PC-3 (cell line): ENCODE results near the gene NUDT1. TPM values are rescaled to one million over a fixed set of nuclear protein-coding genes. Genes with fewer than 3 reads are reported as not detected.

ENCODE experiments used
- ATAC-seq: fragments of 200-7000 bp; cut with Tn5 transposase; 2 replicates; pipeline ENCODE4 v1.9.1; 2020; ENCODE audit warnings: mild to moderate bottlenecking, moderate library complexity
- BruUV-seq: library from RNA; stranded (reverse); fragments of 400-500 nt; replicated peaks from 2 replicates; lab custom pipeline; 2021; lab: Mats Ljungman, UMichigan
- CTCF ChIA-PET: fragments of 300-600 bp; sonication (Branson Sonifier 250); formaldehyde crosslinking; loops from one replicate; lab custom pipeline; 2022; ENCODE audit warnings: antibody characterized with exemption; lab: Charles Lee
- POLR2A ChIA-PET: fragments of 300-600 bp; sonication (Branson Sonifier 250); formaldehyde crosslinking; loops from one replicate; lab custom pipeline; 2022; ENCODE audit warnings: antibody characterized with exemption; ENCODE audit not compliant: unreplicated experiment; lab: Charles Lee
- DNase-seq: peaks from one replicate; pipeline ENCODE4 v3.0.0-alpha.2; 2015
- H2AFZ ChIP-seq: fragments of 300-600 bp; sonication (generic); 2 replicates; pipeline ENCODE4 v1.6.0; 2016; ENCODE audit warnings: antibody characterized with exemption, low read length
- H3F3A ChIP-seq: fragments of 300-600 bp; sonication (generic); one replicate; pipeline ENCODE4 v1.6.0; 2017; ENCODE audit warnings: antibody characterized with exemption, low read length, control low read depth, mild to moderate bottlenecking; ENCODE audit not compliant: unreplicated experiment
- H3K27ac ChIP-seq: fragments of 300-600 bp; sonication (generic); 2 replicates; pipeline ENCODE4 v1.5.1; 2016; ENCODE audit warnings: mild to moderate bottlenecking, low read length
- H3K27me3 ChIP-seq: fragments of 300-600 bp; sonication (generic); 2 replicates; pipeline ENCODE4 v1.6.1; 2016; ENCODE audit warnings: low read length, mixed read lengths
- H3K36me3 ChIP-seq: fragments of 300-600 bp; sonication (generic); 2 replicates; pipeline ENCODE4 v1.6.1; 2016; ENCODE audit warnings: low read depth, mixed run types, low read length, mixed read lengths
- H3K4me1 ChIP-seq: fragments of 300-600 bp; sonication (generic); 2 replicates; pipeline ENCODE4 v1.5.1; 2016; ENCODE audit warnings: low read length; ENCODE audit not compliant: insufficient read depth
- H3K4me2 ChIP-seq: fragments of 300-600 bp; sonication (generic); 2 replicates; pipeline ENCODE4 v1.6.0; 2016; ENCODE audit warnings: low read length
- H3K4me3 ChIP-seq: fragments of 300-600 bp; sonication (generic); 2 replicates; pipeline ENCODE4 v1.5.1; 2016; ENCODE audit warnings: mild to moderate bottlenecking, low read length, mixed read lengths
- H3K79me2 ChIP-seq: fragments of 300-600 bp; sonication (generic); 2 replicates; pipeline ENCODE4 v1.6.1; 2017; ENCODE audit warnings: low read length, mixed read lengths
- H3K9ac ChIP-seq: fragments of 300-600 bp; sonication (generic); 2 replicates; pipeline ENCODE4 v1.6.0; 2016; ENCODE audit warnings: mild to moderate bottlenecking, low read length
- H3K9me2 ChIP-seq: fragments of 300-600 bp; sonication (generic); replicated peaks from 2 replicates; pipeline ENCODE4 v1.6.1; 2016; ENCODE audit warnings: mixed run types, low read length, mixed read lengths
- H3K9me3 ChIP-seq: fragments of 300-600 bp; sonication (generic); 2 replicates; pipeline ENCODE4 v1.6.1; 2016; ENCODE audit warnings: low read length, mixed read lengths
- H4K20me1 ChIP-seq: fragments of 300-600 bp; sonication (generic); 2 replicates; pipeline ENCODE4 v1.6.1; 2016; ENCODE audit warnings: low read length, mixed read lengths
- EZH2 ChIP-seq: fragments of 300-600 bp; sonication (generic); IDR thresholded peaks from one replicate; pipeline ENCODE4 v1.6.1; 2017; ENCODE audit warnings: antibody characterized with exemption, mild to moderate bottlenecking, low read length; ENCODE audit not compliant: unreplicated experiment
- EZH2phosphoT487 ChIP-seq: fragments of 300-600 bp; sonication (generic); IDR thresholded peaks from 2 replicates; pipeline ENCODE4 v1.6.1; 2018; ENCODE audit warnings: mild to moderate bottlenecking, antibody characterized with exemption, low read length, borderline replicate concordance
- intact Hi-C: fragments of 100-400 bp; cut with micrococcal nuclease; formaldehyde crosslinking; loops from 2 replicates; pipeline ENCODE4 v1.9.0; 2023
- total RNA-seq: library from RNA; depleted of rRNA; stranded (reverse); fragments of >200 nt; gene quantifications from 2 replicates; pipeline ENCODE4 v1.2.3, GENCODE V29; 2014
- TF ChIP-seq, protein P1 (sequence below): fragments of 300-600 bp; sonication (generic); conservative IDR thresholded peaks from 2 replicates; pipeline ENCODE4 v1.5.1; 2017; ENCODE audit warnings: antibody characterized with exemption, low read depth, mild to moderate bottlenecking, low read length

The NUDT1 gene
- total RNA-seq, 1 experiment from 2014 or later = 59.3 TPM

DNA sequence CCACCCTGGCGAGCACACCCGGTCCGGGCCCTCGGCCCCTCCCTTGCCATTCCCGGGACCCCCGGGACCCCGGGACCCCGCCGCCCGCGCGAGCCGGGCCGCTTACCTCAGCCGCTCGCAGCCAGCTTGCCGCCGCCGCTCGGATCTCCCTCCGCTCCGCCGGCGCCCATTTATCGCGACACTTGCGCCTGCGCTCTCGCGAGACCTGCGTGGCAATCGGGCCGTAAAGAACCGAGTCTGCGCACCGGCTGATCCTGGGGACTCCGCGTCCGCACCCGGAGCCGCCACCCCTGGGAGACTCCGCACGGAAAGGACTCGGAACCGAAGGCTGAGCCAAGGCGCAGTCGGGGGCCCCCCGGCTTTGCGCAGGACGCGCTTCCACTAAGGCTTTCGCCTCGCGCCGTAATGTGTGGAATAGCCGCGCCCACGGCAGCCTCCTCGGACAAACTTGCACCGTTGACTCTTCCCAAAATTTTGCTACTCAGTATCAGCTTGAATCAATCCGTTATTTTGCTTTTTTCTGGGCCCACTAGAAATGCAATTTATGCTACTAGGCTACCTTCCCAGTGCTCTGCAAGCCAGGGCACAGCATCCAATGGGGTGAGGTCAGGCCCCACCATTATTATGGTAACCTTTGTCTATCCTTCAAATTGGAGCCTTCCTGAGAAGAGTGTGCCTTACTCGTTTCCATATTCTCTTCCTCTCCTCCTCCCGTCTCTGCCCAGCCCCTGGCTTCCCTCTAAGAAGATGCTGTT is 9.1 kb upstream of the NUDT1 start, which contains the start of gene MAD1L1:
TSS of gene MAD1L1 (minus strand) at position 180 of the 755 bp plus-strand sequence. CDS start 2,812 bp downstream, outside the sequence.
- H3K36me3 ChIP-seq = peaks cover 22% of the 10 kb centered on the region
- intact Hi-C loops = no loop called here
- TSS peak; percentile 35 for BruUV-seq

DNA sequence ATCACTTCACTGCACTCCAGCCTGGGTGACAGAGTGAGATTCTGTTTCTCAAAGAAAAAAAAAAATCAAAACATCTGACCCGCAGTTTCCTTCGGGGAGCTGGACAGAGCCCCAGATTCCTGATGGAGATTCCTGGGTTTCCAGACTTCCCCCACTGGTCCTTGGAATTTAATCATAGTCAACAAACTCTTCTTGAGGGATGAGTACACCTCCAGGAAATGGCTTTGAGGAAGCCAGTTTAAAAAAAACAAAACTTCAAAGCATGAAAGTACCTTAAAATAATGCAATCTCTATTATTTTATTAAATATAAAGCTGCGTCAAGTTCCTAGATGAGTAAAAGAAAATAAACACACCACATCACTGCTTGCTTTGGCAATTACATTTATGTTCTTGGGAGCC is 8.1 kb upstream of the NUDT1 start:
- H3K27ac ChIP-seq = no peak overlapping the region
- no peak overlapping the region for H3K4me3 ChIP-seq
- peaks cover 38% of the 10 kb centered on the region for H3K79me2 ChIP-seq
- intact Hi-C loops = no loop called here
- no peak overlapping the region for H3K9ac ChIP-seq
- no peaks in the 10 kb centered on the region for H3K27me3 ChIP-seq
- TF ChIP-seq, protein P1, sequence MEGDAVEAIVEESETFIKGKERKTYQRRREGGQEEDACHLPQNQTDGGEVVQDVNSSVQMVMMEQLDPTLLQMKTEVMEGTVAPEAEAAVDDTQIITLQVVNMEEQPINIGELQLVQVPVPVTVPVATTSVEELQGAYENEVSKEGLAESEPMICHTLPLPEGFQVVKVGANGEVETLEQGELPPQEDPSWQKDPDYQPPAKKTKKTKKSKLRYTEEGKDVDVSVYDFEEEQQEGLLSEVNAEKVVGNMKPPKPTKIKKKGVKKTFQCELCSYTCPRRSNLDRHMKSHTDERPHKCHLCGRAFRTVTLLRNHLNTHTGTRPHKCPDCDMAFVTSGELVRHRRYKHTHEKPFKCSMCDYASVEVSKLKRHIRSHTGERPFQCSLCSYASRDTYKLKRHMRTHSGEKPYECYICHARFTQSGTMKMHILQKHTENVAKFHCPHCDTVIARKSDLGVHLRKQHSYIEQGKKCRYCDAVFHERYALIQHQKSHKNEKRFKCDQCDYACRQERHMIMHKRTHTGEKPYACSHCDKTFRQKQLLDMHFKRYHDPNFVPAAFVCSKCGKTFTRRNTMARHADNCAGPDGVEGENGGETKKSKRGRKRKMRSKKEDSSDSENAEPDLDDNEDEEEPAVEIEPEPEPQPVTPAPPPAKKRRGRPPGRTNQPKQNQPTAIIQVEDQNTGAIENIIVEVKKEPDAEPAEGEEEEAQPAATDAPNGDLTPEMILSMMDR = no peak
- TF ChIP-seq EZH2phosphoT487 = no peak
- TF ChIP-seq EZH2 = no peak
- no TSS peak for BruUV-seq
- H3K4me1 ChIP-seq = peaks cover 6% of the 10 kb centered on the region; the same call in 1 of the 2 replicates
- no peaks in the 10 kb centered on the region for H3K9me3 ChIP-seq
- H2AFZ ChIP-seq = no peak overlapping the region
- ChIA-PET CTCF (no interaction called here), POLR2A (no interaction called here)
- H3K9me2 ChIP-seq = no peaks in the 10 kb centered on the region
- DNase-seq (no peak), ATAC-seq (no peak)
- H3F3A ChIP-seq = no peaks in the 10 kb centered on the region
- no peak overlapping the region for H3K4me2 ChIP-seq
- H3K36me3 ChIP-seq = peaks cover 27% of the 10 kb centered on the region
- no peaks in the 10 kb centered on the region for H4K20me1 ChIP-seq

More for the DNA sequence above, 9.1 kb upstream of the NUDT1 start, which contains the start of gene MAD1L1:
- DNase-seq = peak; percentile 89
- Histone ChIP-seq H4K20me1 (no peaks in the 10 kb centered on the region), H3K4me2 (peak within 1 kb of the TSS; percentile 90), H3K9ac (peak within 1 kb of the TSS; percentile 95), H2AFZ (peak within 1 kb of the TSS; percentile 64), H3K4me3 (peak within 1 kb of the TSS; percentile 98), H3K79me2 (peaks cover 46% of the 10 kb centered on the region), H3K9me3 (no peaks in the 10 kb centered on the region), H3K27ac (no peak within 1 kb of the TSS), H3F3A (no peaks in the 10 kb centered on the region), H3K4me1 (peaks cover 6% of the 10 kb centered on the region; the same call in 1 of the 2 replicates), H3K9me2 (no peaks in the 10 kb centered on the region), H3K27me3 (no peaks in the 10 kb centered on the region)
- ChIA-PET POLR2A (interaction anchor here (0.5 kb wide), 1 partner anchor 34 kb away, joined by 5 read pairs; no protein-coding TSS in a partner anchor), CTCF (no interaction called here)
- TF ChIP-seq EZH2 (no peak), EZH2phosphoT487 (no peak)
- TF ChIP-seq, protein P1 = no peak
- peak; percentile 88 for ATAC-seq

DNA sequence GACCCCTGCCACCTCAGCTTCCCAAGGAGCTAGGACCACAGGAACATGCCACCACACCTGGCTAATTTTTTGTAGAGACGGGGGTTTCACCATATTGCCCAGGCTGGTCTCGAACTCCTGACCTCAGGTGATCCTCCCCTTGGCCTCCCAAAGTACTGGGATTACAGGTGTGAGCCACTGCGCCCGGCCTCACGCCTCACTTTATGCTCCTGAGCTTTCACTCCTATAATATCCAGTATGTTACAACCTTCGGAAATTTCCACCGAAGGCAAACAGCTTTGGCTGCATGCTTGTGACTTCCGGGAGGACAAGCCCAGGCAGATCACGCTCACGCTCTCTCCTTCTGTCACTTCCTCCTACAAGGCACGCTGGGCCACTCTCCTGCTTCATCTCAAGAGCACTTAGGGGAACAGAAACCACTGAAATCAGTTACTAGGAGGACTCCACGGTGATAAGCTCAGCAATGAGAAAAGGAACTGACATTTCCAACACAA is 4.9 kb upstream of the NUDT1 start:
- DNase-seq (no peak), ATAC-seq (no peak)
- H3K4me1 ChIP-seq = peaks cover 5% of the 10 kb centered on the region
- H3K79me2 ChIP-seq = peaks cover 31% of the 10 kb centered on the region
- BruUV-seq = no TSS peak
- no peaks in the 10 kb centered on the region for H3K9me3 ChIP-seq
- no peak overlapping the region for H2AFZ ChIP-seq
- no peak overlapping the region for H3K4me2 ChIP-seq
- no peaks in the 10 kb centered on the region for H3K27me3 ChIP-seq
- no peak overlapping the region for H3K27ac ChIP-seq
- intact Hi-C loops = no loop called here
- no peak overlapping the region for H3K4me3 ChIP-seq
- POLR2A ChIA-PET = no interaction called here
- no peaks in the 10 kb centered on the region for H4K20me1 ChIP-seq
- H3K9ac ChIP-seq = no peak overlapping the region
- H3K36me3 ChIP-seq = peaks cover 26% of the 10 kb centered on the region
- TF ChIP-seq EZH2 = no peak
- TF ChIP-seq, protein P1 = no peak
- no peak for TF ChIP-seq EZH2phosphoT487
- H3F3A ChIP-seq = no peaks in the 10 kb centered on the region
- CTCF ChIA-PET = no interaction called here
- no peaks in the 10 kb centered on the region for H3K9me2 ChIP-seq
